Kidney epithelial cell (primary cell): ENCODE measurements around the gene REPS1. TPM values are rescaled to one million over a fixed set of nuclear protein-coding genes. Genes with fewer than 3 reads are reported as not detected.

Experiments
- DNase-seq: peaks from one replicate; pipeline ENCODE4 v3.0.0-alpha.2; 2010; ENCODE audit warnings: low read depth
- H3K27me3 ChIP-seq: 2 replicates; pipeline ENCODE4 v1.6.0; 2011; ENCODE audit warnings: low read length; ENCODE audit not compliant: control insufficient read depth, insufficient read depth
- H3K36me3 ChIP-seq: 2 replicates; pipeline ENCODE4 v1.5.1; 2011; ENCODE audit warnings: low read length; ENCODE audit not compliant: control insufficient read depth, insufficient read depth
- H3K4me3 ChIP-seq: 2 replicates; pipeline ENCODE4 v1.5.1; 2011; ENCODE audit warnings: low read depth, mild to moderate bottlenecking, control low read depth, low read length
- CTCF ChIP-seq: IDR thresholded peaks from 2 replicates; pipeline ENCODE4 v1.5.1; 2011; ENCODE audit warnings: mild to moderate bottlenecking, moderate library complexity, low read length, control low read depth, inconsistent platforms; ENCODE audit not compliant: insufficient read depth, poor library complexity, severe bottlenecking
- total RNA-seq: library from RNA; depleted of rRNA; stranded (reverse); fragments of >200 nt; gene quantifications from 2 replicates; pipeline ENCODE4 v1.2.3, GENCODE V29; 2015

The REPS1 gene
- total RNA-seq, 1 donor from 2014 or later = 40.7 TPM

- no peak for DNase-seq
- H3K4me3 ChIP-seq = no peak overlapping the region
- H3K27me3 ChIP-seq = no peaks in the 10 kb centered on the region
- no peak for TF ChIP-seq CTCF
- H3K36me3 ChIP-seq = no peaks in the 10 kb centered on the region
Measured at GRCh38 chr6:138978229-138978628, 9.8 kb downstream of the REPS1 start.

- TF ChIP-seq CTCF = no peak
- DNase-seq = no peak
- H3K27me3 ChIP-seq = no peaks in the 10 kb centered on the region
- no peak overlapping the region for H3K4me3 ChIP-seq
- no peaks in the 10 kb centered on the region for H3K36me3 ChIP-seq
Measured at GRCh38 chr6:138977646-138978167, 10.3 kb downstream of the REPS1 start.

- Histone ChIP-seq H3K36me3 (no peaks in the 10 kb centered on the region), H3K4me3 (no peak overlapping the region), H3K27me3 (no peaks in the 10 kb centered on the region)
- no peak for DNase-seq
- TF ChIP-seq CTCF = no peak
Measured at GRCh38 chr6:138977242-138977641, 10.8 kb downstream of the REPS1 start.

- no peaks in the 10 kb centered on the region for H3K36me3 ChIP-seq
- no peak for TF ChIP-seq CTCF
- no peaks in the 10 kb centered on the region for H3K27me3 ChIP-seq
- H3K4me3 ChIP-seq = no peak overlapping the region
- DNase-seq = no peak
Measured at GRCh38 chr6:138975815-138976214, 12.2 kb downstream of the REPS1 start.

GRCh38 chr6:138973466-138974153 is 14.4 kb downstream of the REPS1 start:
- no peak for TF ChIP-seq CTCF
- Histone ChIP-seq H3K4me3 (no peak overlapping the region), H3K36me3 (no peaks in the 10 kb centered on the region), H3K27me3 (no peaks in the 10 kb centered on the region)
- no peak for DNase-seq

GRCh38 chr6:138972226-138972665 is 15.8 kb downstream of the REPS1 start:
- H3K4me3 ChIP-seq = no peak overlapping the region
- TF ChIP-seq CTCF = no peak
- no peak for DNase-seq
- H3K27me3 ChIP-seq = no peaks in the 10 kb centered on the region
- H3K36me3 ChIP-seq = no peaks in the 10 kb centered on the region
